Measurements from ENCODE around the gene UVSSA. TPM values are rescaled to one million over a fixed set of nuclear protein-coding genes. Genes with fewer than 3 reads are reported as not detected.
A peak's percentile ranks its signal among the peaks of the same experiment; 100 is the strongest.
"Not testable (repeated sequence)": the region's sequence is repeated elsewhere in the genome, so short reads cannot be mapped to it uniquely, and the experiment has no call there.

UVSSA gene
- total RNA-seq, 1 experiment from 2014 or later, result 12.6 TPM

- not testable (repeated sequence) for DNase-seq; H3K4me3 ChIP-seq (ENCODE audit: insufficient read depth, low read depth, low read length); H3K27me3 ChIP-seq (ENCODE audit: control insufficient read depth, insufficient read depth, low read length)
- peaks cover 11% of the 10 kb centered on the region for H3K36me3 ChIP-seq (replicated peaks; ENCODE audit: control insufficient read depth, insufficient read depth, low read length)
These were observed 22.4 kb upstream of the UVSSA start for GRCh38 chr4:1324443-1325175.

- Histone ChIP-seq H3K36me3 (replicated peaks; ENCODE audit: control insufficient read depth, insufficient read depth, low read length) (peaks cover 11% of the 10 kb centered on the region), H3K4me3 (ENCODE audit: insufficient read depth, low read depth, low read length) (no peak overlapping the region), H3K27me3 (ENCODE audit: control insufficient read depth, insufficient read depth, low read length) (no peaks in the 10 kb centered on the region)
- no peak for DNase-seq
These were observed 21.9 kb upstream of the UVSSA start for GRCh38 chr4:1325176-1325480.

DNA sequence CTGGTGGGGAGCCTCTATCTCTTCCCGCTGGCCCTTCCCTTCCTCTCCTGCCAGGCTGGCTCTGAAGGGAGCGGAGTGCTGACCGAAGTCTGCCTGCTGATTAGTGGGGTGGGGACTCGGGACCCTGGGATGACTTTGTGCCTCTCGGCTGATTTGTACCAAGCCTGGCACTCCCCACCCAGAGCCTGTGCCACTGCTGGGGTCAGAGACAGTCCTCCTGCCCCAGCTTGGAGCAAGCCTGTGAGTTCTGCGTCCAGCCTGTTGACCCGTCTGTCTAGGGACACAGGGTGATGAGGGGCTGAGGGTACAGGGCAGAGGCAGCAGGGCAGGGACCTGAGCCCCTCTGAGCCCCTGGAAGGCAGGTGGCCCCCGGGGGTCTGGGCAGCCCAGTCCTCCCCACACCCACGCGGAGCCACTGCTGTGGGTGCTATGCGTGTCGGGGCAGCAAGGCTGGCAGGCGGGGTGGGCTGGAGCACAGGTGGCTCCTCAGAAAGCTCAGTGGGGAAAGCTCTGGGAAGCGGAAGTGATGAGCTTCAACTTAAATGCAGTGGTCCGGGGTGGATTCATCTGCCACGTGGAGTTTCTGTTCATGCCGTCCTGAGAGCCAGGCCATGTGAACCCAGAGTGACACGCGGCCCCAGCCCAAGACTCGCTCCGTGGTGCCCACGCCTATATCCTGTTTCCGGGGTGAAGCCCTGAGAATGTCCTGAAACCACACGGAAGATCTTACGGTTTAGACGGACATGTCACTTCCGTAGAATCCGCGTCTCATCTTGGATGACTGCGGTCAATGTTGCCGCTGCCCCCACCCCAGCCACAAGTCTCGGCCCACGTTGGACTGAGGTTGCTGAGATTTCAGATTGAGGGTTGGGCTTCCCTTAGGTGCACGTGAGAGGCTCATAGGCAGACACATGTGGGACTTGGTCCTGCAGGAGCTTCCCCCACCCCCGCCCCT lies 21.1 kb upstream of the UVSSA start:
- no peaks in the 10 kb centered on the region for H3K27me3 ChIP-seq (ENCODE audit: control insufficient read depth, insufficient read depth, low read length)
- peaks cover 11% of the 10 kb centered on the region for H3K36me3 ChIP-seq (replicated peaks; ENCODE audit: control insufficient read depth, insufficient read depth, low read length)
- no peak for DNase-seq

DNA sequence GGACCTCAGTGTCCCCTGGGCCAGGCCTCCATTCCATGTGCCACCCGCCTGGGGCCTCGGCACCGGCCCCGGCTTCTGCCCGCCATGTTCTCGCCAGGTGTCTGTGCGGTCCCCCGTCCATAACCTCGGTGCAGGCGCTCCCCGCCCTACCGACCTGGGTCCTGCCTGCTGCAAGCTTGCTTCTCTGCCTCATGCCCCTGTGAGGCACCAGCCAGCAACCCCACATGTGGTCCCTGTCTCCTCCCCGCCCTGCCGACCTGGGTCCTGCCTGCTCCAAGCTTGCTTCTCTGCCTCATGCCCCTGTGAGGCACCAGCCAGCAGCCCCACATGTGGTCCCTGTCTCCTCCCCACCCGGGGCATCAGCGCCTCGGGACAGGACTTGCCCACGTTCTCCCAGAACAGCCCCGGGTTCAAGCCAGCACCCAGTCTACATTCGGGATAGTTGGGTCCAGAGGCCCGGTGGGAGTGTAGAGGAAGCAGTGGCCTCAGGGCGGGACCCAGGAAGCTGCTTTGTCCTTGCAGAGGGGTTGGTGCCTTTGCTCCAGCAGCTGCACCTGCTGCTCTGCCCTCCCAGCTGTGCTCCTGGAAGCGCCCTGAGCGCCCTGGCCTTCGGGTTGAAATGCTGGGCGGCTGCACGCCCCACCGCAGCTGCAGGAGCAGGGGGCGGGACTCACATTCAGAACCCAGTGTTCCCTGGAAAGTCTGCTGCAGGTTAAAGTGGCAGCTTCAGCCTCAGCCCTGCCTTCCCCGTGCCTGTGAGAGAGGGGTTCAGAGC lies 20.1 kb upstream of the UVSSA start:
- H3K27me3 ChIP-seq (ENCODE audit: control insufficient read depth, insufficient read depth, low read length), result no peaks in the 10 kb centered on the region
- no peak overlapping the region for H3K4me3 ChIP-seq (ENCODE audit: insufficient read depth, low read depth, low read length)
- H3K36me3 ChIP-seq (replicated peaks; ENCODE audit: control insufficient read depth, insufficient read depth, low read length), result peaks cover 11% of the 10 kb centered on the region
- no peak for DNase-seq

More for the DNA sequence above, 21.1 kb upstream of the UVSSA start:
- no peak overlapping the region for H3K4me3 ChIP-seq (ENCODE audit: insufficient read depth, low read depth, low read length)

DNA sequence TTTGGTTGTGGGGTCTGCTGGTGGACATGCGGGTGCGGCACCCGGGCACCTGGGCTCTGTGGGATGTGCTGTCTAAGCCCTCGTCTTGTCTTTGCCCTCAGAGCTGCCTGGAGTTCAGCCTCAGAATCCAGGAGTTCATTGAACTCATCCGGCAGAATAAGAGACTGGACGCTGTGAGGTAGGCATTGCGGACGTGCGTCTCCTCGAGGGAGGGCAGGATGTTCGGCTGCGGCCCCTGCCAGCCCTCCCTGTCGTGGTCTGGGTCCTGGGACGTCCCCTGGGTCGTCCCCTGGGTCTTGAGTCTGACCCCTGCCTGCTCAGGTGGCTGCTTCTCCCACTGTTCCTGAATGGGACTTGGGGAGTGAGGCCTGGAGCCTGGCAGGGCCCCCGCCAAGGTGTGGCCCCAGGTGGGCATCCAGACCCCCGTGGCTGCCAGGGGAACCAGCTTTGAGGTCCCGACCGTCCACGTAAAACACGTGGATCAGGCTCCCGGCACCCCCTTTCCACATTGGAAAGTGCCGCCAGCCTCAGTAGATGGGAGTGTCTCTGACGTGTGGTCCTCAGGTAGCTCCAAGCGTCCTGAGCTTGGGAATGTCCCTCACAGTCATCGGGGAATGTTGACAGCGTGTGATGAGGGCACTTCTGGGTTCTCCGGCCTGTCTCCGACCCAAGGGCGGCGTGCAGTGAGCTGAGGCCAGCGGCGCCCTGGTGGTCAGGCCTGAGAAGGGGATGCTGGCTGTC lies 19.3 kb upstream of the UVSSA start:
- Histone ChIP-seq H3K4me3 (ENCODE audit: insufficient read depth, low read depth, low read length) (no peak overlapping the region), H3K36me3 (replicated peaks; ENCODE audit: control insufficient read depth, insufficient read depth, low read length) (peaks cover 11% of the 10 kb centered on the region), H3K27me3 (ENCODE audit: control insufficient read depth, insufficient read depth, low read length) (no peaks in the 10 kb centered on the region)
- no peak for DNase-seq

DNA sequence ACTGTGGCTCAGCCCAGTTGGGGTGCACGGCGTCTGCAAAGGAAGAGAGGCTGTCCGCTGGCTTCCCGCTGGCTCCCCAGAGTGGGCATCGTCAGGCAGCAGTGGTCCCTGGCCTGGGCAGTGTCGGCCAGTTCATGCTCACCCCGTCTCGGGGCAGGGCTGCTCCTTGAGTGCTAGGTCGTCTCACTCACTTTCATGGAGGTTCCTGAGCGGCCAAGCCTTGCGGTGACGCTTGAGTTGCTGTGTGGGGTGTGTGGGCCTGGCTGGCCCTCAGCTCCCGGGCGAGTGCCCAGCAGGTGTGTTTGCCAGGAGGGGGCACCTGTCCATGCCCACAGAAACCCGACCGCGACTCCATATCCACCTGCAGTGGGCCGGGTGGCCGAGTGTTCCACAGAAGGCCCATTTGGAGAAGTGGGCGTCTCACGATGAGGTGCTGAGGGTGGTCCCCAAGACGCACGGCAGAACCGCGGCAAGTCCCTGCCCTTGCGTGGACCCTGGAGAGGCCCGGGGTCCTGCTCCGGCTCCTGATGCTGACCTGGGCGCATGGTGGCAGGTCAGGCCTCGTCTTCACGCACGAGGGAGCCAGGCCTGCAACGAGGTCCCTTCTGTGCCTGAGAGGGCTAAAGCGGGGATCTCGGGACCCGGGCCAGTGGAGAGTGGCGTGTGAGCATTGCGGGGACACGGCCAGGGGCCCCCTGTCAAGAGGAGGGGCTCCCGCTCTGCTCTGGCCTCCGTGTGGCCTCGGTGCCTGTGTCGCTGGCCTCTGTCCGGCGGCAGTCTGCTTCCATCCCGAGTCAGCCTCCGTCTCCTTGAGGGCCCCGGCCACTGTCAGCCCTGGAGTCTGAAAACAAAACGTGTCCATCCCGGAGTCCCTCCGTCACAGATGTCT lies 18.5 kb upstream of the UVSSA start:
- Histone ChIP-seq H3K4me3 (ENCODE audit: insufficient read depth, low read depth, low read length) (no peak overlapping the region), H3K27me3 (ENCODE audit: control insufficient read depth, insufficient read depth, low read length) (no peaks in the 10 kb centered on the region), H3K36me3 (replicated peaks; ENCODE audit: control insufficient read depth, insufficient read depth, low read length) (peaks cover 6% of the 10 kb centered on the region)
- peak; percentile 57 for DNase-seq

DNA sequence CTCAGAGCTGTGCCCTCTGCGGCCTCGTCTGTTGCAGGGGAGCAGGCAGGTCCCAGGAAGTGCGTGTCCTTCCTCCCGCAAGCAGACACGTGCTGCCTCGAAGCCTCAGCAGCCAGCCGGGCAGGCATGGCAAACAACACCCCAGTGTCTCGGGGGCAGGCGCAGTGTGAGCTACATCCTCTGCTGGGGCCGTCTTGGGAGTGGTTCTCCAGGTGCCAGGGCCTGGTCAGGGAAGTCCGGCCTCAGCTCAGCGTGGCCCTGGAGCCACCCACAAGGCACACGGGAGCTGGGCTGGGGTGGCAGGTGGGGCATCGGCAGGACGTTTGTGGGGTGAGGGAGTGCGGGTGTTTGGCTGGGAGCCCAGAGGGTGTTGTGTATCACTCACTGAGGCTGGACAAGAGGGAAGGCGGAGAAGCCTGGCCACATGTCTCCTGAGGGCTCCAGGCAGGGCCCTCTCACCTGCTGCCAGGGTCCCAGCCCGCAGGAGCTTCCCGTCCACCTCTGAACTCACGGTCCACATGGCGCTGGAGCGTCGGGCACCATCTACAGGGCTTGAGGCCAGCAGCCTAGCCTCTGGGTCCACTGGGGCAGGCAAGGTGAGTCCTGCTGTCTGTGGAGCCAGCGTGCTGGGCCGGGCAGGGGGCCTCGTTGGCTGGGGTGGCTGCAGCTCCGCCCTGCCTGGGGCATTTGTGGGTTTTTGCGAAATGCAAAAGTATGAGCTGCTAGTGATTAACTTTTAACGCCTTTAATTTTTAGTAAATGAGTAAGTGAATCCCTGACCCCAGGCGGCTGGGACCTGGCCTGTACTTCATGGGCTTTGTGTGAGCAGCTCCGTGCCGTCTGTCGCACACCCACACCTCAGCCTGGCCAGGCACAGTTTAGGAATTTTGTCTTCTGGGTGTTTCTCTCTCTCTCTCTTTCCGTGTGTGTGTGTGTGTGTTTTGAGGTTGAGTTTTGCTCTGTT lies 17.3 kb upstream of the UVSSA start:
- Histone ChIP-seq H3K4me3 (ENCODE audit: insufficient read depth, low read depth, low read length) (no peak overlapping the region), H3K27me3 (ENCODE audit: control insufficient read depth, insufficient read depth, low read length) (no peaks in the 10 kb centered on the region), H3K36me3 (replicated peaks; ENCODE audit: control insufficient read depth, insufficient read depth, low read length) (peaks cover 3% of the 10 kb centered on the region)
- peak; percentile 61 for DNase-seq

DNA sequence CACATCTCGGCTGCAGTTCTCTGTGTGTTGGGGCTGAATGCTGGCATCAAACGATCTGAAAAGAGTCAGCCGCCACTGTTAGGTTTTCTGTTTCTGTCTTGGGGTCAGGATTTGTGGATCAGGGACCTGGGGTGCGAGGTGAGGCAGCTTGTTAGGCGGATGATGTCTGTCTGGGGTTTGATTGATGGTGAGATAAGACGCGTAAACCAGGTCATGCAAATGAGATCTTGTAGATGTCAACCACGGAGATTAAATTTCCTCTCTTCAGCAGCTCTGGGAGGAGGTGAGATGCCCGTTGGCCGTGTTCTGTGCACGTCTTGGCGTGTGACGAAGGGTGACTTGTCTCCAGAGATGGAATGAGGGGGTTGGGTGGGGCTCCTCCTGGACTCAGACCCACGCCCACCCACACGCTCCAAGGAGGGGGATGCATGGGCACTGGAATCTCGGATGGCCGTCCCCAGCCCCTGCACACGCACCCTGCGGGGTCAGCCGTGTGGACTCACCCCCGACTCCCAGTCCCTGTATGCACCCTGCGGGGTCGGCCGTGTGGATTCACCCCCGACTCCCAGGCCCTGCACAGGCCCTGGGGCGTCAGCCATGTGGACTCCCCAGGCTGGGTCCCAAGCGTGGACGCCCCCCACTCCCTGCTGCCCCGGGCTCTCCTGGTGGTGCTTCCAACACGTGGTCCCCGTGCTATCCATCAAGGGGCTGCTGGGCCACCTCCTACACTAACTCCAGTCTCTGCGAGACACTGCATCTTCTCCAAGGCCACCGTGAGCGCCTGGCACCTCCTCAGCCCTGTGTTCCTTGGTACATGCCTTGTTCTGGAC lies 16.0 kb upstream of the UVSSA start:
- Histone ChIP-seq H3K27me3 (ENCODE audit: control insufficient read depth, insufficient read depth, low read length) (no peaks in the 10 kb centered on the region), H3K36me3 (replicated peaks; ENCODE audit: control insufficient read depth, insufficient read depth, low read length) (peaks cover 2% of the 10 kb centered on the region), H3K4me3 (ENCODE audit: insufficient read depth, low read depth, low read length) (no peak overlapping the region)
- peak; percentile 61 for DNase-seq

DNA sequence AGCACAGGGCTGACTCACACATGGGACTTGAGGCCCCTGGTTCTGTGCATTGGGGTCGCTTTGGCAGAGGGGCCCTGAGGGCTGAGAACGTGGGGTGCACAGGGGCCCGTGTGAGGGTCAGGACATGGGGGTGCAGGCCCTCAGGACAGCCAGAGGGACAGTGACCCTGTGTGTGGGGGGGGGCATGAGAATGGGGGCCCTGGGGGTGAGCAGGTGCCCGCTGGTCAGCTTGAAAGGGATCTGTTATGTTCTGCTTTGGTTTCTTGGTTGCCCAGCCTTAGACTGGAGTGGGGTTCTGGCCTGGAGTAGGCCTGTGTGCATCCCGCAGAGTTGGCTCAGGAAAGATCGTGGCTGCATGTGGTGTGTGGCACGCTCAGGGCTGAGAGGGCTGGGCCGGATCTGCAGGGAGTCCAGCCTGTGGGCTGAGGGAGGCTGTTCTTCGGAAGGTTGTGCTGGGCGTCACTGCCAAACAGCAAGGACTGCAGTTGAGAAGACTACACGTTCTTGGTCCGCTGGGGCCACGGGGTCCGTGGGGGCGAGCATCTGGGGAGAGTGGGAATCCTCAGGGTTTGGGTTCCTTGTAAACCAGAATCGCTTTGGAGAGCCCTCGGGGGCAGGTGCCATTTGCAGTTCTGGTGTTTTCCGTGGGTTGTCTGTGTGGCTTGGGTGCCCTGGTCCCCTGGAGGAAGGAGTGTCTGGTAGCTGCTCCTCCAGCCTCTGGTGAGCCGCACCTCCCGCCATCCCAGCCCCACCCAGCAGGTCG lies 15.2 kb upstream of the UVSSA start:
- Histone ChIP-seq H3K4me3 (ENCODE audit: insufficient read depth, low read depth, low read length) (no peak overlapping the region), H3K36me3 (replicated peaks; ENCODE audit: control insufficient read depth, insufficient read depth, low read length) (peaks cover 5% of the 10 kb centered on the region), H3K27me3 (ENCODE audit: control insufficient read depth, insufficient read depth, low read length) (no peaks in the 10 kb centered on the region)
- no peak for DNase-seq

- no peak overlapping the region for H3K4me3 ChIP-seq (ENCODE audit: insufficient read depth, low read depth, low read length)
- H3K27me3 ChIP-seq (ENCODE audit: control insufficient read depth, insufficient read depth, low read length), result no peaks in the 10 kb centered on the region
- DNase-seq, result no peak
- H3K36me3 ChIP-seq (replicated peaks; ENCODE audit: control insufficient read depth, insufficient read depth, low read length), result peaks cover 13% of the 10 kb centered on the region
These were observed 14.3 kb upstream of the UVSSA start for GRCh38 chr4:1332686-1333085.

DNA sequence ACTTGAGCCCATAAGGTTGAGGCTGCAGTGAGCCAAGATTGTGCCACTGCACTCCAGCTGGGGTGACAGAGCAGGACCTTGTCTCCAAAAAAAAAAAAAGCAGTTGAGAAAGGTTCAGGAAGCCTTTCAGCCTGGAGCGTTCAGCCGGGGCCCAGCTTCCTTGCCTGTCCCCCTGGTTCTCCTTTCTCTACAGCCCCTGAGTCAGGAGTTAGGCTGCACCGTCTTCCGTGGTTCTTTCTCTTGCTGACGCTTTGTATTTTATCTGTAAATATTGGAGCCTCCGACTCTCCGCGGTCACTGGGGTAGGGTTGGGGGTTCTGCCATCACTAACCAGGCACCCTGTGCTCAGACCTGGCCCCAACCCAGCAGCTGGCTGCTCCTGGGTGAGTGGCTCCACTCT lies 13.8 kb upstream of the UVSSA start:
- no peak overlapping the region for H3K4me3 ChIP-seq (ENCODE audit: insufficient read depth, low read depth, low read length)
- DNase-seq, result no peak
- H3K27me3 ChIP-seq (ENCODE audit: control insufficient read depth, insufficient read depth, low read length), result no peaks in the 10 kb centered on the region
- H3K36me3 ChIP-seq (replicated peaks; ENCODE audit: control insufficient read depth, insufficient read depth, low read length), result peaks cover 12% of the 10 kb centered on the region
